Effector memory CD8-positive, alpha-beta T cell (primary cell): ENCODE data around the gene CD28.
"Not testable (repeated sequence)": the region's sequence is repeated elsewhere in the genome, so short reads cannot be mapped to it uniquely, and the experiment has no call there.

Source experiments
- ATAC-seq: fragments of 150-1000 bp; cut with Tn5 transposase; replicated peaks from 2 replicates; pipeline ENCODE4 v1.10.0; 2021; ENCODE audit warnings: mild to moderate bottlenecking, moderate library complexity
- DNase-seq, 3 experiments: peaks; one replicate each; pipeline ENCODE4 v3.0.0; 2021
- H3K27ac Mint-ChIP-seq, 2 donors: one replicate each; pipeline ENCODE4 v1.8.0; 2022; ENCODE audit warnings: mild to moderate bottlenecking in 2 of 2, mixed read lengths in 2 of 2, moderate library complexity in 2 of 2
- H3K27me3 Mint-ChIP-seq, 2 donors: one replicate each; pipeline ENCODE4 v1.8.0; 2022; ENCODE audit warnings: mixed read lengths in 2 of 2
- H3K36me3 Mint-ChIP-seq: one replicate; pipeline ENCODE4 v1.8.0; 2022; ENCODE audit warnings: mild to moderate bottlenecking, moderate library complexity, mixed read lengths; ENCODE audit not compliant: insufficient read depth
- H3K4me1 Mint-ChIP-seq, 2 donors: one replicate each; pipeline ENCODE4 v1.8.0; 2022; ENCODE audit warnings: low read depth in 2 of 2, mixed read lengths in 2 of 2
- H3K4me3 Mint-ChIP-seq, 2 donors: one replicate each; pipeline ENCODE4 v1.8.0; 2022; ENCODE audit warnings: mild to moderate bottlenecking in 2 of 2, mixed read lengths in 2 of 2, moderate library complexity in 2 of 2
- H3K9me3 Mint-ChIP-seq, 2 donors: one replicate each; pipeline ENCODE4 v1.8.0; 2022; ENCODE audit warnings: mixed read lengths in 2 of 2

Gene CD28

GRCh38 chr2:203690441-203691047 is 15.9 kb upstream of the CD28 start:
- Mint-ChIP-seq H3K4me3 (peak overlapping the region; percentile 63 to 64), H3K9me3 (no peaks in the 10 kb centered on the region), H3K36me3 (no peaks in the 10 kb centered on the region), H3K27ac (peak overlapping the region; percentile 27 to 73), H3K4me1 (peaks cover 20 to 22% of the 10 kb centered on the region in 2 donors), H3K27me3 (no peaks in the 10 kb centered on the region)
- no peak for DNase-seq
- no peak for ATAC-seq

GRCh38 chr2:203691149-203691548 is 15.3 kb upstream of the CD28 start:
- no peak for DNase-seq
- Mint-ChIP-seq H3K4me1 (peaks cover 20 to 22% of the 10 kb centered on the region in 2 donors), H3K9me3 (no peaks in the 10 kb centered on the region), H3K4me3 (peak overlapping the region; percentile 63 to 64), H3K27ac (peak overlapping the region in 1 of 2 donors; percentile 73), H3K27me3 (no peaks in the 10 kb centered on the region), H3K36me3 (no peaks in the 10 kb centered on the region)
- ATAC-seq = no peak

GRCh38 chr2:203692031-203692710 is 14.3 kb upstream of the CD28 start:
- H3K27me3 Mint-ChIP-seq = no peaks in the 10 kb centered on the region
- H3K27ac Mint-ChIP-seq = no peak overlapping the region
- H3K36me3 Mint-ChIP-seq = no peaks in the 10 kb centered on the region
- H3K9me3 Mint-ChIP-seq = no peaks in the 10 kb centered on the region
- DNase-seq = no peak
- H3K4me1 Mint-ChIP-seq = peaks cover 20 to 22% of the 10 kb centered on the region in 2 donors
- ATAC-seq = no peak
- no peak overlapping the region for H3K4me3 Mint-ChIP-seq

- Mint-ChIP-seq H3K9me3 (no peaks in the 10 kb centered on the region), H3K36me3 (no peaks in the 10 kb centered on the region), H3K27ac (no peak overlapping the region), H3K4me1 (peaks cover 20 to 22% of the 10 kb centered on the region in 2 donors), H3K27me3 (no peaks in the 10 kb centered on the region), H3K4me3 (no peak overlapping the region)
- no peak for ATAC-seq
- no peak for DNase-seq
These were observed 13.1 kb upstream of the CD28 start for GRCh38 chr2:203693242-203693879.

- no peaks in the 10 kb centered on the region for H3K36me3 Mint-ChIP-seq
- no peak overlapping the region for H3K4me3 Mint-ChIP-seq
- H3K9me3 Mint-ChIP-seq = no peaks in the 10 kb centered on the region
- no peaks in the 10 kb centered on the region for H3K27me3 Mint-ChIP-seq
- H3K27ac Mint-ChIP-seq = no peak overlapping the region
- DNase-seq (no peak), ATAC-seq (no peak)
- H3K4me1 Mint-ChIP-seq = peaks cover 20 to 22% of the 10 kb centered on the region in 2 donors
These were observed 12.2 kb upstream of the CD28 start for GRCh38 chr2:203694191-203694590.

- DNase-seq (no peak), ATAC-seq (no peak)
- no peak overlapping the region for H3K27ac Mint-ChIP-seq
- H3K9me3 Mint-ChIP-seq = no peaks in the 10 kb centered on the region
- no peaks in the 10 kb centered on the region for H3K36me3 Mint-ChIP-seq
- no peaks in the 10 kb centered on the region for H3K27me3 Mint-ChIP-seq
- no peak overlapping the region for H3K4me3 Mint-ChIP-seq
- peaks cover 3 to 8% of the 10 kb centered on the region in 2 donors for H3K4me1 Mint-ChIP-seq
These were observed 9.2 kb upstream of the CD28 start for GRCh38 chr2:203697190-203697589.

- DNase-seq, ATAC-seq, H3K27me3 Mint-ChIP-seq, H3K4me3 Mint-ChIP-seq, H3K36me3 Mint-ChIP-seq, H3K9me3 Mint-ChIP-seq, H3K27ac Mint-ChIP-seq, H3K4me1 Mint-ChIP-seq: not testable (repeated sequence)
These were observed 8.7 kb upstream of the CD28 start for GRCh38 chr2:203697763-203698162.

GRCh38 chr2:203698410-203698809 is 8.0 kb upstream of the CD28 start:
- not testable (repeated sequence) for H3K27ac Mint-ChIP-seq, H3K36me3 Mint-ChIP-seq, H3K9me3 Mint-ChIP-seq, ATAC-seq, H3K4me1 Mint-ChIP-seq, H3K4me3 Mint-ChIP-seq, H3K27me3 Mint-ChIP-seq, DNase-seq

- Mint-ChIP-seq H3K27me3 (no peaks in the 10 kb centered on the region), H3K36me3 (peaks cover 37% of the 10 kb centered on the region), H3K27ac (peak overlapping the region; percentile 98 to 99), H3K4me3 (peak overlapping the region; percentile 87 to 90), H3K4me1 (peaks cover 25 to 39% of the 10 kb centered on the region in 2 donors), H3K9me3 (peaks cover 0 to 7% of the 10 kb centered on the region in 2 donors)
- DNase-seq = no peak
- no peak for ATAC-seq
These were observed 2.0 kb upstream of the CD28 start for GRCh38 chr2:203704430-203704829.

- ATAC-seq (peak; percentile 39), DNase-seq (peak in 2 of 3 experiments; percentile 18 to 29)
- peaks cover 28 to 46% of the 10 kb centered on the region in 2 donors for H3K4me1 Mint-ChIP-seq
- H3K36me3 Mint-ChIP-seq = peaks cover 37% of the 10 kb centered on the region
- peaks cover 0 to 7% of the 10 kb centered on the region in 2 donors for H3K9me3 Mint-ChIP-seq
- H3K27me3 Mint-ChIP-seq = no peaks in the 10 kb centered on the region
- H3K27ac Mint-ChIP-seq = peak overlapping the region; percentile 98 to 99
- H3K4me3 Mint-ChIP-seq = peak overlapping the region; percentile 87 to 90
These were observed 1.3 kb upstream of the CD28 start for GRCh38 chr2:203705178-203705577.

GRCh38 chr2:203707530-203707929 is 1.1 kb downstream of the CD28 start:
- ATAC-seq (no peak), DNase-seq (no peak)
- Mint-ChIP-seq H3K27me3 (no peaks in the 10 kb centered on the region), H3K9me3 (peaks cover 0 to 7% of the 10 kb centered on the region in 2 donors), H3K4me3 (peak overlapping the region; percentile 87 to 90), H3K4me1 (peaks cover 45 to 65% of the 10 kb centered on the region in 2 donors), H3K27ac (peak overlapping the region; percentile 98 to 99), H3K36me3 (peaks cover 52% of the 10 kb centered on the region)

GRCh38 chr2:203708846-203709396 is 2.5 kb downstream of the CD28 start:
- ATAC-seq (no peak), DNase-seq (no peak)
- Mint-ChIP-seq H3K4me1 (peaks cover 57 to 78% of the 10 kb centered on the region in 2 donors), H3K27ac (peak overlapping the region; percentile 98 to 99), H3K27me3 (no peaks in the 10 kb centered on the region), H3K36me3 (peaks cover 56% of the 10 kb centered on the region), H3K9me3 (peaks cover 0 to 7% of the 10 kb centered on the region in 2 donors), H3K4me3 (peak overlapping the region; percentile 87 to 90)

- Mint-ChIP-seq H3K4me1 (peaks cover 51 to 78% of the 10 kb centered on the region in 2 donors), H3K27ac (peak overlapping the region; percentile 98 to 99), H3K27me3 (no peaks in the 10 kb centered on the region), H3K9me3 (peaks cover 0 to 7% of the 10 kb centered on the region in 2 donors), H3K4me3 (peak overlapping the region; percentile 87 to 90), H3K36me3 (peaks cover 57% of the 10 kb centered on the region)
- DNase-seq (no peak), ATAC-seq (no peak)
These were observed 3.1 kb downstream of the CD28 start for GRCh38 chr2:203709416-203710040.
